ENCODE measurements around the gene CCL19.

Gene CCL19

GRCh38 chr9:34675048-34675714, 15.9 kb downstream of the CCL19 start:
- Histone ChIP-seq H3K9me3 (ENCODE audit: insufficient read depth, low read depth, low read length) (no peaks in the 10 kb centered on the region), H3K4me3 (ENCODE audit: low read length) (no peak overlapping the region), H3K27me3 (ENCODE audit: insufficient read depth, low read length) (no peaks in the 10 kb centered on the region), H3K27ac (ENCODE audit: low read depth, low read length) (no peak overlapping the region), H3K4me1 (ENCODE audit: insufficient read depth, low read length) (0 out of 2 replicates have a peak, but pooled peaks cover 2% of the 10 kb centered on the region), H3K36me3 (ENCODE audit: insufficient read depth, low read length) (no peaks in the 10 kb centered on the region), H3K9ac (ENCODE audit: low read depth, low read length) (no peak overlapping the region)
- 26% methylated on average over 10 of the region's 10 CpGs for WGBS

GRCh38 chr9:34674440-34674839, 16.6 kb downstream of the CCL19 start:
- Histone ChIP-seq H3K27ac (ENCODE audit: low read depth, low read length) (no peak overlapping the region), H3K4me1 (ENCODE audit: insufficient read depth, low read length) (0 out of 2 replicates have a peak, but pooled peaks cover 2% of the 10 kb centered on the region), H3K4me3 (ENCODE audit: low read length) (no peak overlapping the region), H3K9me3 (ENCODE audit: insufficient read depth, low read depth, low read length) (0 out of 2 replicates have a peak, but pooled peaks cover 3% of the 10 kb centered on the region), H3K36me3 (ENCODE audit: insufficient read depth, low read length) (peaks cover 3% of the 10 kb centered on the region; the same call in 1 of the 2 replicates), H3K27me3 (ENCODE audit: insufficient read depth, low read length) (no peaks in the 10 kb centered on the region), H3K9ac (ENCODE audit: low read depth, low read length) (no peak overlapping the region)
- WGBS: 90% methylated on average over 3 of the region's 3 CpGs

GRCh38 chr9:34671307-34671706, 19.8 kb downstream of the CCL19 start:
- Histone ChIP-seq H3K36me3 (ENCODE audit: insufficient read depth, low read length) (peaks cover 10% of the 10 kb centered on the region; the same call in 1 of the 2 replicates), H3K4me3 (ENCODE audit: low read length) (no peak overlapping the region), H3K4me1 (ENCODE audit: insufficient read depth, low read length) (0 out of 2 replicates have a peak, but pooled peaks cover 3% of the 10 kb centered on the region), H3K27ac (ENCODE audit: low read depth, low read length) (no peak overlapping the region), H3K27me3 (ENCODE audit: insufficient read depth, low read length) (no peaks in the 10 kb centered on the region), H3K9ac (ENCODE audit: low read depth, low read length) (no peak overlapping the region), H3K9me3 (ENCODE audit: insufficient read depth, low read depth, low read length) (0 out of 2 replicates have a peak, but pooled peaks cover 3% of the 10 kb centered on the region)
- 100% methylated on average over 1 of the region's 1 CpG for whole genome bisulfite sequencing

- no peak overlapping the region for H3K27ac ChIP-seq (ENCODE audit: low read depth, low read length)
- 88% methylated on average over 5 of the region's 5 CpGs for WGBS
- 0 out of 2 replicates have a peak, but pooled peaks cover 3% of the 10 kb centered on the region for H3K9me3 ChIP-seq (ENCODE audit: insufficient read depth, low read depth, low read length)
- H3K4me3 ChIP-seq (ENCODE audit: low read length): no peak overlapping the region
- no peak overlapping the region for H3K9ac ChIP-seq (ENCODE audit: low read depth, low read length)
- no peaks in the 10 kb centered on the region for H3K27me3 ChIP-seq (ENCODE audit: insufficient read depth, low read length)
- peaks cover 10% of the 10 kb centered on the region; the same call in 1 of the 2 replicates for H3K36me3 ChIP-seq (ENCODE audit: insufficient read depth, low read length)
- H3K4me1 ChIP-seq (ENCODE audit: insufficient read depth, low read length): 0 out of 2 replicates have a peak, but pooled peaks cover 3% of the 10 kb centered on the region
Observed at GRCh38 chr9:34669809-34670562, 21.1 kb downstream of the CCL19 start.

GRCh38 chr9:34665381-34666250, 25.5 kb downstream of the CCL19 start:
- Histone ChIP-seq H3K27ac (ENCODE audit: low read depth, low read length) (peak overlapping the region; percentile 98), H3K9ac (ENCODE audit: low read depth, low read length) (peak overlapping the region; percentile 87), H3K9me3 (ENCODE audit: insufficient read depth, low read depth, low read length) (0 out of 2 replicates have a peak, but pooled peaks cover 3% of the 10 kb centered on the region), H3K4me1 (ENCODE audit: insufficient read depth, low read length) (peaks cover 6% of the 10 kb centered on the region), H3K27me3 (ENCODE audit: insufficient read depth, low read length) (no peaks in the 10 kb centered on the region), H3K36me3 (ENCODE audit: insufficient read depth, low read length) (peaks cover 10% of the 10 kb centered on the region; the same call in 1 of the 2 replicates), H3K4me3 (ENCODE audit: low read length) (peak overlapping the region; percentile 92)
- WGBS: under 1% methylated on average over 54 of the region's 55 CpGs

- Histone ChIP-seq H3K27ac (ENCODE audit: low read depth, low read length) (no peak overlapping the region; the same call in 1 of the 2 replicates), H3K36me3 (ENCODE audit: insufficient read depth, low read length) (peaks cover 10% of the 10 kb centered on the region; the same call in 1 of the 2 replicates), H3K4me3 (ENCODE audit: low read length) (peak overlapping the region; percentile 80), H3K9me3 (ENCODE audit: insufficient read depth, low read depth, low read length) (0 out of 2 replicates have a peak, but pooled peaks cover 3% of the 10 kb centered on the region), H3K4me1 (ENCODE audit: insufficient read depth, low read length) (peaks cover 6% of the 10 kb centered on the region), H3K27me3 (ENCODE audit: insufficient read depth, low read length) (no peaks in the 10 kb centered on the region), H3K9ac (ENCODE audit: low read depth, low read length) (peak overlapping the region; percentile 49; the same call in 1 of the 2 replicates)
- under 1% methylated on average over 26 of the region's 26 CpGs for WGBS
Observed at GRCh38 chr9:34665067-34665380, 26.1 kb downstream of the CCL19 start.

GRCh38 chr9:34664281-34665066, 26.6 kb downstream of the CCL19 start:
- Histone ChIP-seq H3K4me1 (ENCODE audit: insufficient read depth, low read length) (peaks cover 6% of the 10 kb centered on the region), H3K4me3 (ENCODE audit: low read length) (peak overlapping the region; percentile 80), H3K9me3 (ENCODE audit: insufficient read depth, low read depth, low read length) (no peaks in the 10 kb centered on the region), H3K27ac (ENCODE audit: low read depth, low read length) (no peak overlapping the region; the same call in 1 of the 2 replicates), H3K9ac (ENCODE audit: low read depth, low read length) (peak overlapping the region; percentile 49; the same call in 1 of the 2 replicates), H3K36me3 (ENCODE audit: insufficient read depth, low read length) (peaks cover 7% of the 10 kb centered on the region; the same call in 1 of the 2 replicates), H3K27me3 (ENCODE audit: insufficient read depth, low read length) (no peaks in the 10 kb centered on the region)
- WGBS: 7% methylated on average over 18 of the region's 18 CpGs

GRCh38 chr9:34663303-34663605, 27.8 kb downstream of the CCL19 start:
- Histone ChIP-seq H3K36me3 (ENCODE audit: insufficient read depth, low read length) (peaks cover 2% of the 10 kb centered on the region; the same call in 1 of the 2 replicates), H3K27me3 (ENCODE audit: insufficient read depth, low read length) (no peaks in the 10 kb centered on the region), H3K9me3 (ENCODE audit: insufficient read depth, low read depth, low read length) (no peaks in the 10 kb centered on the region), H3K9ac (ENCODE audit: low read depth, low read length) (no peak overlapping the region), H3K27ac (ENCODE audit: low read depth, low read length) (no peak overlapping the region), H3K4me3 (ENCODE audit: low read length) (no peak overlapping the region), H3K4me1 (ENCODE audit: insufficient read depth, low read length) (peaks cover 6% of the 10 kb centered on the region)

- no peak within 1 kb of the TSS for H3K4me3 ChIP-seq (ENCODE audit: low read length)
- no peak within 1 kb of the TSS for H3K27ac ChIP-seq (ENCODE audit: low read depth, low read length)
- no peaks in the 10 kb centered on the region for H3K27me3 ChIP-seq (ENCODE audit: insufficient read depth, low read length)
- H3K9me3 ChIP-seq (ENCODE audit: insufficient read depth, low read depth, low read length): no peaks in the 10 kb centered on the region
- no peak within 1 kb of the TSS for H3K9ac ChIP-seq (ENCODE audit: low read depth, low read length)
- 93% methylated on average over 4 of the region's 4 CpGs for WGBS
- peaks cover 6% of the 10 kb centered on the region for H3K4me1 ChIP-seq (ENCODE audit: insufficient read depth, low read length)
- H3K36me3 ChIP-seq (ENCODE audit: insufficient read depth, low read length): no peaks in the 10 kb centered on the region
Observed at GRCh38 chr9:34662526-34663302, 28.4 kb downstream of the CCL19 start, which contains the start of gene CCL27. TSS of gene CCL27 (minus strand) at chr9:34662657. CDS start at chr9:34662633, 24 bp downstream.
